Endothelial cell of umbilical vein (primary cell): Measurements from ENCODE around the gene DYNC2LI1. TPM values are rescaled to one million over a fixed set of nuclear protein-coding genes. Genes with fewer than 3 reads are reported as not detected.

ENCODE experiments used
- BruUV-seq: library from RNA; stranded (reverse); fragments of 400-500 nt; replicated peaks from 2 replicates; lab custom pipeline; 2021; lab: Mats Ljungman, UMichigan
- CTCF ChIA-PET: fragments of 300-600, 350-600 bp; sonication (Branson Sonifier 250); formaldehyde crosslinking; loops from one replicate; lab custom pipeline; 2021; ENCODE audit warnings: antibody characterized with exemption, inconsistent platforms; lab: Charles Lee
- POLR2A ChIA-PET: fragments of 300-600, 350-600 bp; sonication (Branson Sonifier 250); formaldehyde crosslinking; loops from one replicate; lab custom pipeline; 2021; ENCODE audit warnings: antibody characterized with exemption, inconsistent platforms; lab: Charles Lee
- DNase-seq: peaks from one replicate; pipeline ENCODE4 v3.0.0-alpha.2; 2011; ENCODE audit warnings: low read depth, low spot score
- FAIRE-seq: peaks from 2 replicates; lab custom pipeline; 2011; peaks lifted over from hg19 to GRCh38; lab: Jason Lieb, UNC
- H2AFZ ChIP-seq: 2 replicates; pipeline ENCODE4 v1.6.0; 2012; ENCODE audit warnings: low read depth, low read length, control low read depth, inconsistent platforms
- H3K27ac ChIP-seq: 2 replicates; pipeline ENCODE4 v1.5.1; 2011; ENCODE audit warnings: low read depth, mild to moderate bottlenecking, control low read depth, low read length, moderate library complexity; ENCODE audit not compliant: insufficient read depth
- H3K27me3 ChIP-seq, 2 experiments: 2 replicates each; pipeline versions ENCODE4 v1.6.0 to v1.6.1; 2011; ENCODE audit warnings: low read length in 2 of 2, mixed read lengths in 1 of 2; ENCODE audit not compliant: control insufficient read depth in 2 of 2, insufficient read depth in 2 of 2
- H3K36me3 ChIP-seq, 2 experiments: 2 replicates in 1 of 2; 3 replicates in 1 of 2; pipeline ENCODE4 v1.5.1; 2011; ENCODE audit warnings: low read length in 2 of 2, mild to moderate bottlenecking in 1 of 2, moderate library complexity in 1 of 2; ENCODE audit not compliant: control insufficient read depth in 2 of 2, insufficient read depth in 2 of 2; ENCODE audit errors: extremely low read depth in 1 of 2
- H3K4me1 ChIP-seq: 3 replicates; pipeline ENCODE4 v1.5.1; 2011; ENCODE audit warnings: mild to moderate bottlenecking, low read length; ENCODE audit not compliant: control insufficient read depth, insufficient read depth; ENCODE audit errors: extremely low read depth
- H3K4me2 ChIP-seq: 2 replicates; pipeline ENCODE4 v1.6.1; 2011; ENCODE audit warnings: low read length, control low read depth, mixed read lengths; ENCODE audit not compliant: insufficient read depth
- H3K4me3 ChIP-seq, 3 experiments: fragments of 200-600 bp in 1 of 3; sonication (generic), shearing (Covaris generic) in 1 of 3; replicated peaks in 1 of 3; 2 replicates each; pipeline ENCODE4 v1.5.1; 2011 to 2016; ENCODE audit warnings: control low read depth in 3 of 3, low read length in 3 of 3, mild to moderate bottlenecking in 2 of 3, inconsistent platforms in 1 of 3, low read depth in 1 of 3, moderate library complexity in 1 of 3; ENCODE audit not compliant: insufficient read depth in 1 of 3
- H3K79me2 ChIP-seq: 2 replicates; pipeline ENCODE4 v1.6.0; 2012; ENCODE audit warnings: low read length, inconsistent platforms; ENCODE audit not compliant: control insufficient read depth, insufficient read depth
- H3K9ac ChIP-seq: replicated peaks from 2 replicates; pipeline ENCODE3; 2011; ENCODE audit warnings: low read length, control low read depth; ENCODE audit not compliant: insufficient read depth; ENCODE audit errors: extremely low read depth
- H3K9me1 ChIP-seq: replicated peaks from 3 replicates; pipeline ENCODE4 v1.6.0; 2011; ENCODE audit warnings: mild to moderate bottlenecking, low read length; ENCODE audit not compliant: control insufficient read depth, insufficient read depth; ENCODE audit errors: extremely low read depth
- H3K9me3 ChIP-seq: replicated peaks from 2 replicates; pipeline ENCODE4 v1.5.1; 2012; ENCODE audit warnings: low read length, inconsistent platforms; ENCODE audit not compliant: control insufficient read depth, insufficient read depth
- H4K20me1 ChIP-seq: replicated peaks from 2 replicates; pipeline ENCODE3; 2011; ENCODE audit warnings: mild to moderate bottlenecking, low read length; ENCODE audit not compliant: control insufficient read depth, insufficient read depth; ENCODE audit errors: extremely low read depth
- EZH2 ChIP-seq: IDR thresholded peaks from 2 replicates; pipeline ENCODE4 v1.6.1; 2012; ENCODE audit warnings: borderline replicate concordance, low read depth, mild to moderate bottlenecking, moderate library complexity, low read length, inconsistent platforms; ENCODE audit not compliant: severe bottlenecking
- FOS ChIP-seq: IDR thresholded peaks from 2 replicates; pipeline ENCODE4 v1.6.1; 2011; ENCODE audit warnings: mild to moderate bottlenecking, low read length, moderate library complexity, borderline replicate concordance; ENCODE audit not compliant: insufficient read depth
- GATA2 ChIP-seq: IDR thresholded peaks from 2 replicates; pipeline ENCODE4 v1.7.0; 2011; ENCODE audit warnings: low read depth, mild to moderate bottlenecking, moderate library complexity, mixed read lengths, low read length; ENCODE audit not compliant: insufficient read length, insufficient read depth
- JUN ChIP-seq: IDR thresholded peaks from 2 replicates; pipeline ENCODE4 v1.6.1; 2011; ENCODE audit warnings: borderline replicate concordance, low read depth; ENCODE audit not compliant: insufficient read length, insufficient read depth
- MYC ChIP-seq: IDR thresholded peaks from one replicate; pipeline ENCODE4 v1.6.1; 2011; ENCODE audit warnings: mild to moderate bottlenecking, low read depth, low read length
- POLR2A ChIP-seq: IDR thresholded peaks from 2 replicates; pipeline ENCODE4 v1.6.1; 2012; ENCODE audit warnings: low read depth, mild to moderate bottlenecking, control low read depth, low read length
- POLR2AphosphoS5 ChIP-seq: IDR thresholded peaks from 2 replicates; pipeline ENCODE4 v1.6.1; 2012; ENCODE audit warnings: low read depth, mild to moderate bottlenecking, control low read depth, low read length, moderate library complexity; ENCODE audit not compliant: insufficient read depth
- dilution Hi-C: fragments of 300-500 bp; cut with MboI; formaldehyde crosslinking; loops from one replicate; pipeline ENCODE4 v1.15.0; 2019; ENCODE audit warnings: low sequenced_read_pairs; ENCODE audit not compliant: extremely low pct_ligation_motif_present
- intact Hi-C: fragments of 100-400 bp; cut with micrococcal nuclease; formaldehyde crosslinking; loops from one replicate; pipeline ENCODE4 v1.10.0; 2022
- polyA plus RNA-seq, 4 experiments: library from polyadenylated mRNA; depleted of rRNA in 3 of 4; stranded (reverse) in 3 of 4; unstranded in 1 of 4; fragments of >200 nt; gene quantifications; 2 replicates each; pipeline versions ENCODE4 v1.2.1 to v1.2.3, GENCODE V29; 2011 to 2012; ENCODE audit warnings: missing spikeins in 1 of 4
- total RNA-seq: library from RNA; stranded (reverse); gene quantifications from 2 replicates; pipeline ENCODE4 v1.2.3, GENCODE V29; 2021
- TF ChIP-seq, protein P1 (sequence below), 2 donors: IDR thresholded peaks; 1 replicate in 1 of 2; 2 replicates in 1 of 2; pipeline ENCODE4 v1.5.1; 2011; ENCODE audit warnings: low read length in 2 of 2, mild to moderate bottlenecking in 2 of 2, moderate library complexity in 2 of 2, control low read depth in 1 of 2, inconsistent platforms in 1 of 2, low read depth in 1 of 2; ENCODE audit not compliant: insufficient read depth in 1 of 2; ENCODE audit errors: extremely low read depth in 1 of 2
- TF ChIP-seq, protein P2 (sequence below): IDR thresholded peaks from 2 replicates; pipeline ENCODE4 v1.6.1; 2011; ENCODE audit not compliant: insufficient read depth, insufficient read length

The DYNC2LI1 gene
- total and polyA plus RNA-seq, 2 donors (not counting 3 experiments of a cell fraction or from before 2014, with no cell fraction given), result 4.2 to 8.7 TPM

DNA sequence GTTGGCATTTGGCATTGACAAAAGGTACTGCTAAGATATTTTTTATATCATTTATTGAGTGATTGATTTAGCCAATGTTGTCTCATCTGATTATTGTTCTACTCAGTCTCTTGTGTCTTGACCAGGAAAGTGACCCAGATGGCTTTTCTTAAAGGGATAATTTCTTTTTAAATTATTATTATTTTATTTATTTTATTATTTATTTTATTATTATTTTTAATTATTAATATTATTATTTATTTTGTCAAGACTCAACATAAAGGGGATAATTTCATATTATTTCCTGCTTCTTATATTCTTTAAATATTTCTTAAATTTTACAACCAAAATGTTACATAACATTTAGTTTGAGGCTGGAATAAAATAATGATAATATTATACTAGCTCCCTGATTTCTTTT lies 27.1 kb downstream of the DYNC2LI1 start:
- H3K9me3 ChIP-seq, result no peaks in the 10 kb centered on the region
- H4K20me1 ChIP-seq, result no peaks in the 10 kb centered on the region
- H3K27me3 ChIP-seq, result no peaks in the 10 kb centered on the region
- no TSS peak for BruUV-seq
- TF ChIP-seq EZH2, result no peak
- TF ChIP-seq, protein P1, sequence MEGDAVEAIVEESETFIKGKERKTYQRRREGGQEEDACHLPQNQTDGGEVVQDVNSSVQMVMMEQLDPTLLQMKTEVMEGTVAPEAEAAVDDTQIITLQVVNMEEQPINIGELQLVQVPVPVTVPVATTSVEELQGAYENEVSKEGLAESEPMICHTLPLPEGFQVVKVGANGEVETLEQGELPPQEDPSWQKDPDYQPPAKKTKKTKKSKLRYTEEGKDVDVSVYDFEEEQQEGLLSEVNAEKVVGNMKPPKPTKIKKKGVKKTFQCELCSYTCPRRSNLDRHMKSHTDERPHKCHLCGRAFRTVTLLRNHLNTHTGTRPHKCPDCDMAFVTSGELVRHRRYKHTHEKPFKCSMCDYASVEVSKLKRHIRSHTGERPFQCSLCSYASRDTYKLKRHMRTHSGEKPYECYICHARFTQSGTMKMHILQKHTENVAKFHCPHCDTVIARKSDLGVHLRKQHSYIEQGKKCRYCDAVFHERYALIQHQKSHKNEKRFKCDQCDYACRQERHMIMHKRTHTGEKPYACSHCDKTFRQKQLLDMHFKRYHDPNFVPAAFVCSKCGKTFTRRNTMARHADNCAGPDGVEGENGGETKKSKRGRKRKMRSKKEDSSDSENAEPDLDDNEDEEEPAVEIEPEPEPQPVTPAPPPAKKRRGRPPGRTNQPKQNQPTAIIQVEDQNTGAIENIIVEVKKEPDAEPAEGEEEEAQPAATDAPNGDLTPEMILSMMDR (IDR thresholded peaks at IDR 0.05; ENCODE audit: extremely low read depth in 1 of 2, insufficient read depth in 1 of 2, low read depth in 1 of 2, low read length in 2 of 2), result no peak
- TF ChIP-seq, protein P2, sequence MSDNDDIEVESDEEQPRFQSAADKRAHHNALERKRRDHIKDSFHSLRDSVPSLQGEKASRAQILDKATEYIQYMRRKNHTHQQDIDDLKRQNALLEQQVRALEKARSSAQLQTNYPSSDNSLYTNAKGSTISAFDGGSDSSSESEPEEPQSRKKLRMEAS, result no peak
- no peak for TF ChIP-seq GATA2
- no peak for TF ChIP-seq POLR2AphosphoS5
- no peak for TF ChIP-seq MYC
- TF ChIP-seq JUN, result no peak
- no peak for TF ChIP-seq POLR2A
- TF ChIP-seq FOS, result no peak
- intact Hi-C loops (no loop called here), dilution Hi-C loops (no loop called here)
- no peak overlapping the region for H2AFZ ChIP-seq
- CTCF ChIA-PET, result no interaction called here
- H3K9me1 ChIP-seq, result no peaks in the 10 kb centered on the region
- H3K4me2 ChIP-seq, result no peak overlapping the region
- H3K9ac ChIP-seq, result no peak overlapping the region
- H3K4me1 ChIP-seq, result no peaks in the 10 kb centered on the region
- H3K79me2 ChIP-seq, result no peaks in the 10 kb centered on the region
- H3K27ac ChIP-seq, result no peak overlapping the region
- FAIRE-seq, result no peak
- no peaks in the 10 kb centered on the region for H3K36me3 ChIP-seq
- POLR2A ChIA-PET, result interaction anchor here (0.6 kb wide), 1 partner anchor 48 kb away, joined by 9 read pairs; no protein-coding TSS in a partner anchor
- no peak overlapping the region for H3K4me3 ChIP-seq
- no peak for DNase-seq
